Measurements from ENCODE around the gene KLK5.

KLK5 gene

DNA sequence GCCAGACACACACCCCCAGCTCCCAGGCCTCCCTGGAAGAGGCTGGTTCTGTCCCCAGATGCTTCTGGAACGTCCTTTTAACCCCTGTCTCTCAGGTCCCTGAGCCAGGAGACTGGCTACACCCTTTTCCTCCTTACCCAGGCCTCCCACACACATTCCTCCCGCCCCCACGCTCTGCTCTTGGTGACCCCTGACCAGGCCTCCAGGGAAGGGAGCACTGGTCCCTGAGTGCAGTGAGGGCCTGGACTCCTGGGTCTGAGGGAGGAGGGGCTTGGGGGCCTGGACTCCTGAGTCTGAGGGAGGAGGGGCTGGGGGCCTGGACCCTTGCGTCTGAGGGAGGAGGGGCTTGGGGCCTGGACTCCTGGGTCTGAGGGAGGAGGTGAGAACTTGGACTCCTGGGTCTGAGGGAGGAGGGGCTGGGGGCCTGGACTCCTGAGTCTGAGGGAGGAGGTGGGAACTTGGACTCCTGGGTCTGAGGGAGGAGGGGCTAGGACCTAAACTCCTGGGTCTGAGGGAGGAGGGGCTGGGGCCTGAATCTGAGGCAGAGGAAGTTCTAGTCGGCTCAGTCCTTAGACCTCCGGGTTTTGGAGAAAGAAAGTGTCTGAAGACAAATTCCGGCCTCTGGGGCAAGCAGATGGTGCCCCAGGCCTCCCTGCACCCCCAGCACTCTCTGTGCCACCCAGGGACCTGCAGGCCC, 16.0 kb upstream of the KLK5 start:
- no peak for DNase-seq

DNA sequence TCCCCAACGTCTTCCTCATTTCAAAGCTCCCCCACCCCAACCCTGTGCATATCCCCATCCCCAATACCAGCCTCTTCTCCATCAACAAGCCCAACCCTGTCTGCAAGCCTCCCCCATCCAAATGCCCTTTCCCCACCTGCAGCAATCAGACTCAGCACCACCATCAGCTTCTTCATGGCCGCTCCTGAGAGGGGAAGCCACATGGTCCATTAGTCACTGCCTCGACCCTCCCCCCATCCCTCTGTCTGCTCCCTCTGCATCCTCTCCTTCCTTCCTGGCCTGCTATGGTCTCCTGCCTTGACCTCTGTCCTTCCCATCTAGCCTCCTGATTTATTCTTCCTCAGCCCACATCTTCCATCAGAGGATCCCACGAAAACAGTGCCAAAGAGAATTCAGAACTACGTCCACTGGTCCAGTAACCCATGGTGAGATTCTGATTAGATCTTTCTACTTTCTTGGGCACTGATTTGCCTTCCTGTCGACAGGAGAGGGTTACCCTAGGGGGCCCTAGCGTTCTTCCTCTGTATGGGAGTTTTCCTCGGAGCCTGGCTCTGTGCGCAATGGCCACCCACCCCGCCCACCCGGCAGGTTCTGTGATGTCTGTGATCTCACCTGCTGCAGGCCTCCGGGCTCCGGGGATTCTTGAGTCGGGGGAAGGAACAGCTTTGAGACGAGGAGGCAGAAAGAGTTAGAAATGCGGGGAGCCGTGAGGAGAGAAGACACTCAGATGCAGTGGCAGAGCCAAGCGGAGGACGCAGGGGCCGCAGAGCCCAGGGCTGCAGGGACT, 15.3 kb upstream of the KLK5 start:
- DNase-seq, result no peak

GRCh38 chr19:50964266-50964665, 11.4 kb upstream of the KLK5 start:
- no peak for DNase-seq

- DNase-seq, result no peak
These were observed 10.5 kb upstream of the KLK5 start for GRCh38 chr19:50963381-50963780.

- no peak for DNase-seq
These were observed 9.4 kb upstream of the KLK5 start for GRCh38 chr19:50962245-50962644.

DNA sequence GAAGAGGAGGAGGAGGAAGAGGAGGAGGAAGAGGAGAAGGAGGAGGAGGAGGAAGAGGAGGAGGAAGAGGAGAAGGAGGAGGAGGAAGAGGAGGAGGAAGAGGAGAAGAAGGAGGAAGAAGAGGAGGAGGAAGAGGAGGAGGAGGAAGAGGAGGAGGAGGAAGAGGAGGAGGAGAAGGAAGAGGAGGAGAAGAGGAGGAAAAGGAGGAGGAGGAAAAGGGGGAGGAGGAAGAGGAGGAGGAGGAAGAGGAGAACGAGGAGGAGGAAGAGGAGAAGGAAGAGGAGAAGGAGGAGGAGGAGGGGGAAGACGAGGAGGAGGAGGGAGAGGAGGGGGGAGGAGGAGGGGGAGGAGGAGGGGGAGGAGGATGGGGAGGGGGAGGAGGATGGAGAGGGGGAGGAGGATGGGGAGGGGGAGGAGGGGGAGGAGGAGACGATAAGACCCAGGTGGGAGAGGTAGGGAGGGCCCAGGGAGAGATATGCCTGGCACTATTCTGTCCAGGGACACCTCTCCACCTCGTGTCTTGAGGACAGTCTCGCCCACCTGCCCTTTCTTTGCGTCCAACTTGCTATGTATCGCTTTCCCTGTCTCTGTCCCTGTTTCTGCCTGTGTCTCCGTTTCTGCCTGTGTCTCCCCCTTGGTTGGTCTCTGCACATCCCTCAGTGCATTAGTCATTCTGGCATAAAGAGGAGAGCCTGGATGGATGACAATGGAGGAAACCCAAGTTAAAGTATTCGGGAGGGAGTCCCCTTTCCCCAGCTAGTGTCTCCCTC, 7.1 kb upstream of the KLK5 start:
- DNase-seq, result no peak

- DNase-seq, result no peak
These were observed 4.7 kb upstream of the KLK5 start for GRCh38 chr19:50957587-50957986.

DNA sequence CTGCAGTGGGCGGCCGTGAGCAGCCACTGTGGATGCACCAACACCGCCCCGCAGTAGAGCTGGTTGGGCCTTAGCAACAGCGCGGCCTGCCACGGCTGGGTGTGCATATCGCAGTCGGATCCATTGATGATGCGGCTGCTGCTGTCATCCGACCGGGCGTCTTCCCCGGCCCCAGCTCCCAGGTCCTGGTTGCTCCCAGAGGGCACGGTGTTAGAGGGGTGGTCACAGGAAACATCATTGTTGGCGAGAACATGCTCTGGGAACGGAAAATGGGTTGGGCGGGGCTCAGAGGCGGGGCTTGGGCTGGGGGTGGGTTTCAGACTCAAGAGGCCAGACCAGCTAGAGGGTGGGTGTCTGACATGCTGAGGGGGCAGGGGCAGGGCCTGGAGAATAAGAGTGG, 3.0 kb downstream of the KLK5 start:
- DNase-seq, result no peak

DNA sequence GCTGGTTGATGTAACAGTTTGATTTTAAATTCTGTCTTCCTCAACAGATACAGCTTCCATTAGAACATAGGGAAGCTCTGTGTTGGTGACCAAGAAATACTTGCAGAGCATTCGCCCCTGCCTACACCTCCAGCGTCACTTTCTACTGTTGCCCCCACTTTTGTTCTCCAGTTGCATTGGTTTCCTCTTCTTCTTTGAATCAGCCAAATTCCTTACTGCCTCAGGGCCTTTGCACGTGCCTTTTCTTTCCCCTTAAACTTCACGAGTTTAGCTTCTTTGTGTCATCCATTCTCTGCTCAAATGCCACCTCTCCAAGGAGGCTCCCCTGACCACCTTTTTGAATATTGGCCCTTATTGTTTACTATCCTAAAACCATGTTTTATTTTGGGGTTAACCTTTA, 5.7 kb downstream of the KLK5 start:
- no peak for DNase-seq

DNA sequence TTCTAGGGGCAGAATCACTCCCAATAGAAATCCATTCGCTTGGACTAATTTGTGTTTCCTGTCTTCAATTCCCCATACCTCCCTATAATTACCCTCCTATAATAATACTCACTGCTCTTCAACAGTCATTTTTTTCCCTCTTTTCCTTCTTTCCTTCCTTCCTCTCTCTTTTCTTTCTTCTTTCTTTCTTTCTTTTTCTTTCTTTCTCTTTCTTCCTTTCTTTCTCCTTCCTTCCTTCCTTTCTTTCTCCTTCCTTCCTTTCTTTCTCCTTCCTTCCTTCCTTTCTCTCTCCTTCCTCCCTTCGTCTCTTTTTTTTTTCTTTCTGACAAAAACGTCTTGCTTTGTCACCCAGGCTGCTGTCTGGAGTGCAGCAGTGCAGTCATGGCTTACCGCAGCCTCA, 8.0 kb downstream of the KLK5 start:
- no peak for DNase-seq

- no peak for DNase-seq
These were observed 9.6 kb downstream of the KLK5 start for GRCh38 chr19:50943074-50943828.

DNA sequence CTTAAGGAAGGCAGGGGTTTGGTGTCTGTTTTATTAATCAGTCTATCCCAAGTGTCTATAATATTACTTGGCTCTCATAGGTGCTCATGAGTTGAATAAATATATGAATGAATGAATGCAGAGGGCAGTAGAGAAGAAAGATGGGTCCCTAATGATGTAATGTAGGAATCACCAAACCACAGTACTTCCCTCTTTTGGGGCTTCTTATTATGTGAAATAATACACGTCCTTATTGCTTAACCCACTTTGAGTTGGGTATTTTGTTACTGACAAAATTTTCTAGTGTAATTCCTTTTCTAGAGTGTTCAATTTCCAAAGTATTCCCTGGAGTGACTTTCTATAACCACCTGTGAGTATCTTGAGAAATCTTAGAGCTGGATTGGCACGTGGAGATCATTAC, 13.2 kb downstream of the KLK5 start:
- no peak for DNase-seq

GRCh38 chr19:50933640-50934039, 19.2 kb downstream of the KLK5 start:
- no peak for DNase-seq

DNA sequence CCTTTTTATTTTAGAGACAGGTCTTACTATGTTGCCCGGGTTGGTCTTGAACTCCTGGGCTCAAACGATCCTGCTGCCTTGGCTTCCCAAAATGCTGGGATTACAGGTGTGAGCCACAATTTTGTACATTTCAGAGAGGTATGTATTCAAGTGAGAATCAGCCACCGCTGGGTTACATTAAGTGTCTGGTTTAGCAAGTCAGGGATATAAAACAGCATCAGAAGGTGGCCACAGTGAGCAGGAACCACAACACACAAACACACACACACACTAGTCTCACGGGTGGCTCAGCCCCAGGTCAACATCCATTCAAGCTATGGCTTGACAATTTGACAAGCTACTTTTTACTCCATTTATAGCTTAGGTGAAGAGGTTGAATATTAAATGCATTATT, 20.2 kb downstream of the KLK5 start:
- no peak for DNase-seq

GRCh38 chr19:50932018-50932689, 20.7 kb downstream of the KLK5 start:
- no peak for DNase-seq

GRCh38 chr19:50931023-50931422, 21.8 kb downstream of the KLK5 start:
- DNase-seq, result no peak

DNA sequence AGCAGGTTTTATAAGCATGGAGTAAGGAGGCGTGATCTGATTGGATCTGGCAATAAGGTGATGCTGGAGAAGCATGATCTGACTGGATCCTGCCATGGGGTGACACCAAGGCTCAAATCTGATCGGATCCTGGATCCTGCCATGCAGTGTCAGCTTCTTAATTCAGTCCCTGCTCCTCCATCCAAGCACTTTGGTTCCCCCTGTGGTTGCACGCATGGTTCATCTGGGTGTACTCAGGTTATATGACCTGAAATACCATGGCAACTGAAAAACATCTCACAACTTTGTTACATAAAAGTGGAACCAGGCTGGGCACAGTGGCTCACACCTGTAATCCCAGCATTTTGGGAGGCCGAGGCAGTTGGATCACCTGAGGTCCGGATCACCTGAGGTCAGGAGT, 24.0 kb downstream of the KLK5 start:
- DNase-seq, result no peak

- no peak for DNase-seq
These were observed 26.7 kb downstream of the KLK5 start for GRCh38 chr19:50926144-50926543.

GRCh38 chr19:50925734-50926133, 27.1 kb downstream of the KLK5 start:
- no peak for DNase-seq

DNA sequence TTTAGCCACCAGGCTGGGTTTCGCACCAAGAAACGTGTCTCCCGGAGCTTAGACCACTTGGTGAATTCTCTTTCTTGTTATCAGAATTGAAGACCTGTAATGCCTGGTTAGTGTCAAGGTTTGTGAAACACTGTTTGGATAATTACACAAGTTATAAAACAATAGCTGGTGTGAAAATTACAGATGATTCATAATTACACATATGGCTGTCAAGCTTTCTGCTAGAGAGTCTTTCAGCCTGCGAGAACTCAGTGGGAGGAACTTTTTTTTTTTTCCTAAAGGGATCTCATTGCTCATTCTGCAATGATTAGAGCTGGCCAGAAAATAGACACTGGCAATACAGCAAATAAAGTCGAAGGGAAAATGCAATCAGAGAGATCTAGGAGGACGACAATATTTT, 28.3 kb downstream of the KLK5 start:
- no peak for DNase-seq

GRCh38 chr19:50922317-50922853, 30.5 kb downstream of the KLK5 start:
- peak; percentile 60 for DNase-seq

Data from NCI-H2081 treated with DMSO at 0.1 percent for 48 hours (cell line).